Measurements from ENCODE around the gene NDUFS6.

NDUFS6 gene

GRCh38 chr5:1856596-1857255 is 55.5 kb downstream of the NDUFS6 start:
- DNase-seq, result no peak

- no peak for DNase-seq
These were observed 56.0 kb downstream of the NDUFS6 start for GRCh38 chr5:1857256-1857600.

DNA sequence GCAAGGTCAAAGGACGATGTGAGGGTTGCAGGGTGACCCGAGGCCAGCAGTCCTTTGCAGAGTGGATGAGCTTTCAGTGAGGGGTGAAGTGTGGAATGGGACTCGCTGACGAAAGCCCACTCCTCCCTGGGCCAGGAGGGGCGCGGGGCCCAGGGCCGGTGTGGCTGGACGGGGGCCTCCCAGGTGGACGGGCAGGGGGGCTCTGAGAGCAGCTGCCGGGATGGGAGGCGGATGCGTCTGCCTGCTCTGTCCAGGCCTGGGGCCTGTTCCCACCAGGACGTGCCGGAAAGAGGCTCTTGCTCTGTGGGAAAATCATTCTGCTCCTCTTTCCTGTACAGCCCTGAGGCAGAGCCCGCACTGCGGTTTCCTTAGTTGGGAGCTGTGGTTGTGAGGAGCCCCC is 57.2 kb downstream of the NDUFS6 start:
- DNase-seq, result no peak

DNA sequence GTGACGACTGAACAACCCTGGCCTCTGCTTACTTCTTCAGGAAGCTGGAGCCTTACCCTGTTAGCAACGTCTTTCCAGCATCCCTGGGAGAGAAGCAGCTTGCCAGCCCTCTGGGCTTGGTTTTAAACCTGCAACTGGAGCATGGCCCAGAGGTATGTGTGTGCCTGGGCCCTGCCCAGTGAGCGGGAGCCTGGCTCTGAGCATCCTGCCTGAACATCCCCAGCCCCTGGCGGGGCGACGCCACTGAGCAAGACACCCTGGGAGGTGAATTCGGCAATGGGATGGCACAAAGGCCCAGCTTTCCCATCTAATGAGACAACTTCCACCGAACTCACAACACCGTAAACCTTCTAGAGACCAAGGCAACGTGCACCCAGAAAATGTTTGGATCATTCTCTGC is 57.9 kb downstream of the NDUFS6 start:
- DNase-seq, result no peak

- DNase-seq, result no peak
These were observed 58.9 kb downstream of the NDUFS6 start for GRCh38 chr5:1860021-1860610.

GRCh38 chr5:1860949-1861348 is 59.7 kb downstream of the NDUFS6 start:
- DNase-seq, result no peak

GRCh38 chr5:1864896-1865440 is 63.8 kb downstream of the NDUFS6 start:
- DNase-seq, result no peak

DNA sequence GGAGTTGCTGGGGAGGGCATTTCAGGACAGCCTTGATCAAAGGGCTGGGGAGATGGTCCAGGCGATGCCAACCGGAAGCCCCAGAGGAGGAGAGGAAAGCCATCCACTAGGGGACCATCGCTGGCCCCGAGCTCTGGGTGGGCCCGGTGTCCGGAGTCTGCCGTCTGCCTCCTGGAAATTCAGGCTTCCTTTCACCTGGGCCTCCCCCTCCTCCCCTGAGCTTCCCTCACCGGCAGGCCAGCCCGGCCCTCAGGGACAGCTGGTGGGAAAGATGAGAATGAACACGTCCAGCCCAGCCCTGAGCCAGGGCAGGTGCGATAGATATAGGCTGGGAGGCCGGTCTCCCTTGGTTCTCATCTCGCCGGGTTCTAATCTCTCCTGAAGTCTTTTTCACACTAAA is 64.3 kb downstream of the NDUFS6 start:
- no peak for DNase-seq

All from activated T-cell treated with anti-CD3 and anti-CD28 coated beads for 4 hours (primary cell).